Hematopoietic multipotent progenitor cell (in vitro differentiated cells): ENCODE data around the gene B3GAT1. TPM values are rescaled to one million over a fixed set of nuclear protein-coding genes. Genes with fewer than 3 reads are reported as not detected.

Experiments used
- DNase-seq, 3 donors: peaks; one replicate each; pipeline ENCODE4 v3.0.0-alpha.2; 2011 to 2015; ENCODE audit warnings: low read depth in 2 of 3, low spot score in 2 of 3
- total RNA-seq: library from RNA; depleted of rRNA; stranded (reverse); fragments of >200 nt; gene quantifications from one replicate; pipeline ENCODE4 v1.2.3, GENCODE V29; 2012

Gene B3GAT1
- total RNA-seq, 1 donor = under 0.01 TPM

DNA sequence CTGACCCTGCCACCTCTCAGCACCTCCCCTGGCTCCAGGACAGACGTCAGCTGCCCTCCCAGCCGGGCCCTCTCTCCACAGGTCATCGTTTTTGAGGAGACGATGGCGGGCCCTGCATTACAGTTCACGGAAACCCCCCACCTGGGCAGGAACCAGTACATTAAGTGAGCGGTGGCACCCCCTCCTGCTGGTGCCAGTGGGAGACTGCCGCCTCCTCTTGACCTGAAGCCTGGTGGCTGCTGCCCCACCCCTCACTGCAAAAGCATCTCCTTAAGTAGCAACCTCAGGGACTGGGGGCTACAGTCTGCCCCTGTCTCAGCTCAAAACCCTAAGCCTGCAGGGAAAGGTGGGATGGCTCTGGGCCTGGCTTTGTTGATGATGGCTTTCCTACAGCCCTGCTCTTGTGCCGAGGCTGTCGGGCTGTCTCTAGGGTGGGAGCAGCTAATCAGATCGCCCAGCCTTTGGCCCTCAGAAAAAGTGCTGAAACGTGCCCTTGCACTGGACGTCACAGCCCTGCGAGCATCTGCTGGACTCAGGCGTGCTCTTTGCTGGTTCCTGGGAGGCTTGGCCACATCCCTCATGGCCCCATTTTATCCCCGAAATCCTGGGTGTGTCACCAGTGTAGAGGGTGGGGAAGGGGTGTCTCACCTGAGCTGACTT, 37.0 kb downstream of the B3GAT1 start:
- DNase-seq = no peak

DNA sequence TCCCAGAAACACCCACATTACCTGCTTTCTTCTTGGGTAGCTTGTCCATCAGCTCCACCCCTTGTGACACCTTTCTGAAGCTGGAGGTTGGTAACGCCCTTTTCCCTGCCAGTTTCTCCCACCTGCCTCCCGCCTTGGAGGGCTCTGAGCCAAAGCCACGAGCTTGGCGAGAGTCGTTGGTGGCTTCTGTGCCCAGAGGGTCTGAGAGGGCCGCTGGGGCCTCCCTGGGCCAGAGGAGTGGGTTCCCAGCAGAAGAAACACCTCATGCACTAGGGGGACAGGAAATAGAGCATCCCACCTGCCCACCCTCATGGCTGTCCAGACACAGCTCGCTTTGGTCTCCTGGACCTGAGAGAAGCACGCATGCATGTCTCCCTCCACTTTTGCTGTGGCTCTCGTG, 37.9 kb downstream of the B3GAT1 start:
- DNase-seq = no peak

DNA sequence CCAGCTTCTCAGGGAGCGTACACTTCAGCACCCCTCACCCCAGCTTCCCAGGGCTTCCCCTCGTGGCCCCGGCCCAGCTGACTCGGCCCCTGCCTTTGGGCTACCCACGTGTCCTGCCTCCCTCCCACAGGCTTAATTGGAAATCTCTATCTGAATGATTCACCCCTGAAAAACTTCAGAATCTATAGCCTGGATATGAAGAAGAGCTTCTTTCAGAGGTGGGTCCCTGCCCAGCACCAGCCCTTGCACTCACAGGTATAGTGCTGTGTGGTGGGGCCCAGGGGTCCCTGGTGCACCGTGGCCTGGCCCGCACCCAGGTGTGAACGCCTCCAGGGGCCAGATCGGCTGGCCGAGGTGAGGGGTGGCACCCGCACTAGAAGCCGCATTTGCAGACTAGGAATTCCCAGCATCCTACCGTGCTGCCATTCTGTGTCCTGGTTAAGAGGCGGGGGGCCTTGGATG, 38.4 kb downstream of the B3GAT1 start:
- no peak for DNase-seq

DNA sequence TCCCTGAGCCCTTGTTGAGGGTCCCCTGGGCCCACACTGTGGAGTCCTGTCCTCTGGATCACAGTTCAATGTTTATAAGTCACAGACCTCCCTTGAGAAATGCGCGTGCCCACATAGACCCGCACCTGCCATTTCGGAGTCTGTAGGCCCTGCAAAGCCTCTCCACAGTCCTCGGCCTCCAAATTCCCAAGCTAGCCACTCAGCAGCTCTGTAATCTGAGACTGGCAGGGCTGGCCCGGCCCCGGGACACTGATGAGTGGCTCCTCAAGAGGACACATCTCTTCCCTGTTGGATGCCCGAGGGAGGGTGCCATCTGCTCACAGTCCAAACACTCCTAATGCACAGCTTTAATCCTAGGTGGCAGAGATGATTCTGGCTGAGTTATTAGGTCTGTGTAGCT, 39.1 kb downstream of the B3GAT1 start:
- DNase-seq = no peak

DNA sequence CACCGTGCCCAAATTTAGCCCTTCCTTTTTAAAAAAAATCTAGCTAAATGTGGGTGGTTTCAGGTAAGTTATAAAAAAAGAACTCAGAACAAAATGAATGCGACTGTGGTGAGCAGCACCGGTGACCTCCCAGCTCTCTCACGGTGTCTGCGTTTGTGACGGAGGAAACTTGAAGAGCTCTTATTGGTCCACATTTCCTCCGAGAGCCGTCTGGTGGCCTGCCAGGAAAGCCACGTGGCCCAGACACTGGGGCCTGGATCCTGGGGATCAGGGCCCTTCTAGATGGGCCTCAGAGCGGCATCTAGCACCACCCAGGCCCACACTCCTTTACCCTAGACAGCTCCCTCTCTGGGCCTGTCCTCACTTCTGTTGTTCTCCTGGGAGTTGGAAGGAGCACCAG, 39.5 kb downstream of the B3GAT1 start:
- DNase-seq = no peak

DNA sequence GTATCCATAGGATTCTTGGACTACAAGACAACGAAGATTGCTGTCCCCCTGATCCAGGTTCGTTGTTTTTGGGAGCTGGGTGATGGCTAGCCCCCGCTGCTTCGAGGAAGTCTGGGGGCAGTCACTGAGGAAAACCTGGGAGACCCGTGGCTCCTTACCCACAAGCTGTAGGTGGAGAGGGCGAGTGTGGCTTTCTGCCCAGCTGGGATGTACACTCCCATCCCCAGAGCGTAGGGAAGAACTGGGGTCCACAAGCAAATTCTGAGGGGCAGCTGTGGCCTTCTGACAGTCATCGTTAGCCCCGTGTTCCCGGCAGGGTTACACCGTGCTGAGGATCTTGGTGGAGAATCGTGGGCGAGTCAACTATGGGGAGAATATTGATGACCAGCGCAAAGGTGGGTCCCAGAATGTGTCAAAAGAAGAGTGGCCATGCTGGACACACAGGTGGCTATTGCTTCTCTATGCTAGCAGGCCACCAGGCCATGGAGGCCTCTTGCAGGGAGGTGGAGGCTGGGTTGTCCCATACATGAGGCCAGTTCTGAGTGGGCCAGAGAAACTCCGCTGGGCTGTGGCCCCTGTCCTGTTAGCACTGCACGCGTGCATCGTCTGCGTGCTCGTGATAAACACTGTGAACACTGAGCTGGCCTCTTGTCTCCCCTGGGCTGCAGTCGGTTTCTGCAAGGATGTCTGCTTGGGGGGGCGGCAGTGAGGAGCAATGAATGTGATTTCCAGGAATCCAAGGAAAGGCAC, 40.4 kb downstream of the B3GAT1 start:
- DNase-seq = no peak

DNA sequence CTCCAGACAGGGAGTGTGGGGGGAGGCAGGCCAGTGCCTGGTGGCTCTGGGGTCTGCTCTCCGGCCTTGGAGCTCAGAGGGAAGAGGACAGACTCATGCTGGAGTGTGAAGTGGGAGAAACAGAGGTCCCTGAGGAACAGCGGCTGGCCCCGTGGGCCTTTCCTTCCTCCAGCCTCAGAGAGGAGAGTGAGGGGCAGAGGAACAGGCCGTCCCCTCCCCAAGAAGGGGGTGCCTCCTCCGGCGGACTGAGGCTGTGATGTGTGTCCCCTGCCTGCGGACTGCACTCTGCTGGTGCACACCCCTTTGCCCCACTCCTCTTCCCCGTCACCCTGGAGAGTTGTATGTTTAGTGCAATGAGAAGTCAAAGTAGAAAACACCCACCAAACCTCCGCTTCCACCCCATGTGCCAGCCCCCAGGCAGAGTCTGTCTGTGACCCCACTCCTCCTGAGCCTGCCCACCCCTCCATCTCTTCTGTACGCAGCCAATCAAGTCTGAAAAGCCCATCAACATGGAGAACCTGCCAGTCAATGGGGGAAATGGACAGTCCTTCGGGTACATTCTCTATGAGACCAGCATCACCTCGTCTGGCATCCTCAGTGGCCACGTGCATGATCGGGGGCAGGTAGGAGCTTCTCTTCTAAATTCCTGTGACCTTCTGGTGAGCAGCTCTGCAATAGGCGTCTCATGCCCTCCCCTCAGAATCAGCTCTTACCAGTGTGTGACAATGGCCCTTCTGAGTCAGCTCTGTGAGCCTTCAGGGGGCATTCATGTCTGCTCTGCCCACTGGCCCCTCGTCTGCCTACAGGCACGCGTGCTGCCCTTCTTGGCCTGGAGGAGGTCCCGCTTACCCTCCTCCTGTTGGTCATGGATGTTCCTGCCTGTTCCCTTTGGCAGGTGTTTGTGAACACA, 41.3 kb downstream of the B3GAT1 start:
- no peak for DNase-seq

DNA sequence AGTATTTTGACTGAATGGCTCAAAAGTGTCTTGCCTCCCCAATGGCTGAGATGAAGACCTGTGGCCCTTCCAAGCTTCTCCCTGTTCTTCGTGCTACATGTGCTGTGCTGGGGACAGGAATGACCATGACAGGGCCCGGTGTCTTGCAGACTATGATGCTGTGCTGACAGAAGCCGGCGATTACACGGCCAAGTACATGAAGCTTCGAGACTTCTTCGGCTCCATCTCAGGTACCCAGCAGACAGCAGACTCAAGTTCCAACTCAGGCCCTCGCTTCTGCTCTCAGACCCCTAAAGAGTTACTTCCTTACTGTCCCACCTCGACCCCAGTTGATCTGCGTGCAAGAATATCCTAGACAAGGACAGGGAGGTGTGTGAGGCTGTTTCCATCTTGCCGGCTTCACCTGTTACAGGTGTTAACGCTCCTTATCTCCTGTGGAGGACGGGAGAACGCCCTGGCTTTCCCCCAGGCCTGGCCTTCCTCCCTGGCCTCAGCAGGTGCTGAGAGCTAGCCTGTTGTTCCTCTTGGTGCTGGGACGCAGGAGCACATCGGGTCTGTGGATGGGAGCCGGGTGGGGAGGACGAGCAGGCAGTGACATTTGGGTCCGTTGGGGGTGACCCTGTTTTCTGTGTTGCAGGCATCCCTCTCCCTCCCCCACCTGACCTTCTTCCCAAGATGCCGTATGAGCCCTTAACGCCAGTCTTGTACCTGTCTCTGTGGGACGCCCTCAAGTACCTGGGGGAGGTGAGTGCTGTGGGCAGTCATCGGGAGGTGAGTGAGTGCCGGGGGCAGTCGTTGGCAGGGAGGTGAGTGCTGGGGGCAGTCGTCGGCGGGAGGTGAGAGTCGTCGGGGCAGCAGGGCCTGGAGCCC, 42.2 kb downstream of the B3GAT1 start:
- DNase-seq = no peak

DNA sequence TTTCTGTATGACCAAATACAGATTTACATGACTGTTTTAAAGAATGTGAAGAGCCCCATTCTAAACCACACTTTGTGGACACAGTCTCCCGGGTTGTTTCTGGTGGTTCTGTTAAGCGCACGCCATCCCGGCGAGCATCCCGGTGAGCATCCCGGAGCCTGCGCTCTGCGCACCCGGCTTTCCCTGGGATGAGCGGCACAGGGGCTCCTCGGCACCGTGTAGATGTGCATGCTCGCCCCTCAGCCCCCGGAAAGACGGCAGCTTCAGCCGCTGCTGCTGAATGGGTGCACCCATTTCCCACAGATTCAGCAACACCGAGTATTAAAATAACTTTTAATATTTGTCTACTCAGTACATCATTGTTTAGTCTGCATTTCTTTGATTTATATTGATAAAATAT, 44.3 kb downstream of the B3GAT1 start:
- DNase-seq = no peak

DNA sequence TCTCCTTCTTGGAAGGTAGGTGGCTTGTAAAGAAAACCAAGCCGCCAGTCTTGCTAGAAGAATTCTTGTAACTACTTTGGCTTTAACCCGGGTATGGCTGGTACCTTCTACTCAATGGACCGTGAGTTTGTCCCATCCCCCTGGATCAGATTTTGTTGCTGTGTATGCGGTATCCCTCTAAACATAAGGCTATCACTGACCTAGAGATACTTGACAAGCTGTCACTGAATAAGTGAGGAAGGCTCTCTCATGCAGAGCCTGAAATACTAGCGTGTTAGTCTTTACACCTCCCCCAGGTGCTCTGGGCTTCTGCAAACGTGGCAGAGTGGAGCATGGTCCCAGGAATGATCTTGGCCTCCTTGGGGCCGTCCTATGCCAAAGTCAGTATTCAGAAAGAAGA, 45.8 kb downstream of the B3GAT1 start:
- DNase-seq = no peak

DNA sequence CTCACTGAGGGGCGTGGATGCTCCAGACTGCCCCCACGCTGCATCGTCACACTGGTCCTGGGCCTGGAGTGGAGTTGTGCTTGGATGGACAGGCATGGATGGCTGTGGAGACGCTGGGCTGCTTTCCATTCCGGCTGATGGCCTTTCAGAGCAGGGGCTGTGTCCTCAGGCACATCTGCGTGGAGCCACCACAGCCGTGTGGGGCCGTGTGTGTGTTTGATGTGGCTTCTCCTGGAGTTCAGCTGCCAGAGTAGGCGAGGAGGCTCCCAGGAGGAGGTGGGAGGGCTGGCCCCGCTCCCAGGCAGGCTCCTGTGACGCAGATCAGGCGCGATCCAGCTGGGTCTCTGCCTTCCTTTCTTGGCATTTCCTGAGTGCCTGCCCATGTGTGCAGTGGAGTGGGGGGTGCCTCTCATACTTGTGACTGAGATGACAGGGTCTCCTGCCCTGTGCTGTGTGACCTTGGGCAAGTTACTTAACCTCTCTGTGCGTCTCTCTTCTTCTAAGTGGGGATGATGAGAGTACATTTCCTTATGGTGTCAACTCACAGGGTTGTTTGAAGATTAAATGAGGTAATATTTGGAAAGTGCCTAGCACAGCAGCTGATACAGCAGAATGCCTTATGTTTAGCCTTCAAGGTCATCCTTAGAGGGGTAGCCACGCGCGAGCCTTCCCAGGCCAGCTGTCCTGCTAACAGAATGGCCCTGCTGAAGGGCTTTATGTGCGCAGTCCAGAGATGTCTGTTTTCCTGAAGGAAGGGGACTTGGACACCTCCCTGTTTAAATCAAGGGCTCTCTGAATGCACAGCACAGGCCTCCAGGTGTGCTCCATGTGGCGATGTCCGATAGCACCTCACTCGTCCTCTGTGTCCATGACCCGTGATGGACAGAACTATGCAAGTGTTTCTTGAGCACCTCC, 46.8 kb downstream of the B3GAT1 start:
- DNase-seq = no peak

DNA sequence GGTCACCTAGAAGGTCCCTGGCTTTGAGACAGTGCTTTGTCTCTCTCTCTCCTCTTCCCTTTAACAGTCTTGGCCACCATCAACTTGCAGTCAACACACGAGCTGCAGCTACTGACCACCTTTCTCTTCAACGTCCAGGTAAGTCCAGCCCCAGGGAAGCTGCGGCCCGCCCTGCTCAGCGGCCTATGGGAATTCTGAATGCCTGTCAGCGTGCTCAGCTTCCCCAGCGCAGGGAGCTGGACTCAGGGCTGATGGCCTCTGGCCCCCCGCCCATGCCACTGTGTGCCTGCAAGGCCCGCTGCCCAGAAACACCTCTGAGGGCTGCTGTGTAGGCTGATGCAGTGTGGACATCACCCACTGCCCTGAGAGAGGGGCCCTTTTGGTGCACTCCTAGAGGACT, 47.8 kb downstream of the B3GAT1 start:
- DNase-seq = no peak

DNA sequence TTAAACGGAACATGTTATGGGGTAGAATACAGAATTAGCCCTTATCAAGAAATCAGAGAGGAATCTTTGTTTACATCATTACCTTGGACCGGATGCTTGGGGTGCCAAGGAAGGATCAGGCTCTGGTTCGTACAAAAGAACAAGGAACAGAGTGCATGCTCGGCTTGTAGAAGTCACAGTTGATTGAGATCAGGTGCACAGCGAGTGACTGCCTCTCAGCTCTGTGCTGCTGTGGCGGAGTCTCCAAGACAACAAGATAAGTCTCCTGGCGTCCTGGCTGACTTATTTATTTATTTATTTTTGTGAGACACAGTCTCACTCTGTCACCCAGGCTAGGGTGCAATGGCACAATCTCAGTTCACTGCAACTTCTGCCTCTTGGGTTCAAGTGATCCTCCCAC, 48.5 kb downstream of the B3GAT1 start:
- no peak for DNase-seq

DNA sequence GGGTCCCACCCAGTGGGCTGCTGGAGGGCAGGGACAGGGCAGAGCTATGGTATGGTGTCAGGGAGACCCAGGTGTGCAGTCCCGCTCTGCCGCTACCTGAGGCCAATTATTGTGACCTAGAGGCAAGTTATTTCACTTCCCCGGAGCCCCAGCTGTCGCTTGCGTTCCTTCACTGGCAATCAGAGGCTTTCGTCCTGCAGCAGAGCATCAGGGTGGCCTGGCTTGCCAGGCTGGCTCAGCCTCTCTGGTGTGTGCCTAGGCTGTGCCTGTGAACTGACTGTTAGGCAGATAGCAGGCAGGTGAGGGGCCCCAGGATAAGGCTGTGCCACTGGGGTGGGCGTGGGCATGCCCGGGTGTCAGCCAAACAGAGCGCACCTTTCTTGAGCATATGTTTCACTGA, 48.9 kb downstream of the B3GAT1 start:
- DNase-seq = no peak

DNA sequence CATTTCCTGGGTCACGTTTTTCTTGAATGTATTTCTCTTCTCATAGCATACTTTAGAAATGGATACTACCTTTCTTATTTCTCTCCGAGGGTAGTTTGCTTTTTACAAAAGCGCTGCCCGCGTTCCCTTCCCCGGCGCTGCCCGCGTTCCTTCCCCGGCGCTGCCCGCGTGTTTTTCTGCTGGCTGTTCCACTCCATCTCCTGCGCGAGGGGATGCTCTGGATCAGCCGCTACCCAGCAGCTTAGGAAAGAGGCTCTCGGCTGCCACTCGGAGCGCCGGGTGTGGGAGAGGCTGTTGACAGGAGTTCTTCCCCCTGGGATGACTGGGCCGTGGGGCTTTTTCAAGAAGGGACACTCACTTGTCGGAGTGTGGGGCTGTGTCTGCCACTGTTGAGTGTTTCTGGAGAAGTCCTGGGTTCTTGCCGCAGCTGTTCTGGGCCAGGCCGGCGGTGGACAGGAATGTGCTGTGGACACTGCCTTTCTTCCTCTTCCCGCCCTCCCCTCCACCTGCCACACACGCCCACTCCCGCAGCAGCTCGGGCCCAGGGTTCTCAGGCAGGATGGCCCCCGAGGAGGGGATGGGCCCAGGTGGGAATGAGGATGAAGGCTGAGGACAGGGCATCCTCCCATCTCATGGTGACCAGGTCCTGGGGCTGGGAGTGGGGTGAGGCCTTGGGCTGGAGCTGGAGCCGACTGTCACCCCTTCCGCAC, 49.7 kb downstream of the B3GAT1 start:
- no peak for DNase-seq

DNA sequence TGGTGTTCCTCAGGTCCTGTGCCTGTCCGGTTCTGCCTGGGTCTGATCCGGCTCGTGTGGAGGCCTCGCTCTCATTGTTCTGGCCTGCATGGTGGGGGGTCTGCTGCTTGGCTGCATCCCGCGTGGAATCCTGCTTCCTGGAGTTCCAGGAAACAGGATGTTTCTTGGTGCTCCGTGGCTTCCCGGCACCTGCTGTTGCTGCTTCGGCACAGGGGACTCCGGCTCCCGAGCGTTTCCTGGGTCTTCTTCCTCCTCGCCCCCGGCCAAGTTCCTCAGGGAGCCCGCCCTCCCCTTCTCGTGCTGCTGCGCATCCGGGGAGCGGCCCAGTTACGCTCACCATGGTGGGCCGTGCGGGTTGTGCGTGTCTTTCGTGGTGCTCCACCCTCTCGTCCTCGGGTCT, 50.4 kb downstream of the B3GAT1 start:
- no peak for DNase-seq

DNA sequence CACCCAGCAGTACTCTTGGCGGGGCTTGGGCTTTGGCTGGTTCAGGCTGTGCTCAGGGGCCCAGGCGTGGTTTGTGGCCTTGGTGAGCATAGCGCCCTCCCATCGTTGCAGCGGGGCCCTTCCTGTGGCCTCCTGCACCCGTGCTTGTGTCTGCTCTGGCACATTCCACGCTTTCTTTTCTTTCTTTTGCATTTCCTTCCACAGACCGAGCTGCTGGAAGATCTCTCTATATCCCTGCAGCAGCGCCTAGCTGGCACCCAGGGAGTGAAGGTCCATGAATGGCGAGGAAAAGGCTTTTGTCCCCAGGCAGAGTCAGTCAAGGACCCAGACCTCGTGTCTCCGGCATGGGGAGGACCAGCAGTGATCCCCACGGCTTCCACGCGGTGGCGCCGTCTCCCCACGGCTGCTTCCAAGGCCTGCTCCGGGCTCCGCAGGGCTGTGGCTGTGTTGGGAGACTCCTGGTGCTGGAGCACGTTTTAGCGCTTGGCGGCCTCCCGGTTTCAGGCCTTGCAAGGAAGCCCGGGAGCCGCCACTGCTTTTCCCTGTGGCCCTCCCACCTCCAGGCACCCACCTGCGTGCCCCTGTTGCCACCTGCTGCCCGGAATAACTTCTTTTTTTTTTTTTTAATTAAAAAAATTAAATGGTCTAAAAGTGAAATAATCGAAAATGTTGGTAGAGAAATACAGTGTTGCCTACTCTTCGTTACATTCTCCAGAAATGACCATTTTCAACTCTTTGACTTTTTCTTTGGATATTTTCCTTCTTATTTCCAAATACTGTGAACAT, 51.8 kb downstream of the B3GAT1 start:
- DNase-seq = peak; percentile 37 to 77 (median 62)

DNA sequence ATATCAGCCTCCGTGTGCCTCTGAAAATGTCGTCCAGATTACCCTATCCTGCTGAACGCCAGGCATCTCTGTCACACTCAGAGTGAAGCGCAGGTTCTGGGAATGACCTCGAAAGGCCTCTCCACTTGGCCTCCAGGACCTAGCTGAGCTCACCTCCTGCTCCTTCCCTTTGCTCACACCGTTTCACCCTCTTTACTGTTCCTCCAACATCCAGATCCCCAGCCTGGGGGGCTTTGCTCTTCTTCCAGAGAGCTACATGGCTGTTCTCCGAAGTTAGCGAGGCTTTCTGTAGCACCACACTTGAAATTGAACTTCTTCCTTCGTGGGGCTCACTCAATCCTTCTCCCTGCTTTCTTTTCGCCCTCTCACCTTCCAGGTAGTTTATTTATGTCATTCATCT, 52.4 kb downstream of the B3GAT1 start:
- DNase-seq = no peak
